PC-9 (cell line): ENCODE measurements around the gene NTN4.

Experiments used
- CTCF ChIP-seq: fragments of 200-600 bp; sonication (generic); conservative IDR thresholded peaks from 2 replicates; pipeline ENCODE4 v1.6.1; 2017; ENCODE audit warnings: mixed run types, antibody characterized with exemption, mild to moderate bottlenecking, moderate library complexity
- EZH2 ChIP-seq: fragments of 200-600 bp; sonication (generic); IDR thresholded peaks from 2 replicates; pipeline ENCODE4 v1.8.0; 2017; ENCODE audit warnings: antibody characterized with exemption, low read depth

- TF ChIP-seq CTCF (no peak), EZH2 (no peak)
These were observed 96.9 kb downstream of the NTN4 start for GRCh38 chr12:95693689-95694088.
